Activated T-helper 1 cell treated with anti-CD3 and anti-CD28 coated beads, Interleukin-12 subunit alpha, Interleukin-12 subunit beta, Interleukin-2, Interleukin-4 antibody, amounts not matched to agents 30 ng/mL and 10 ng/mL and 1 ng/mL, durations not matched to agents 14 hours and 24 hours and 36 hours (primary cell): ENCODE data around the gene PDE4DIP. TPM values are rescaled to one million over a fixed set of nuclear protein-coding genes. Genes with fewer than 3 reads are reported as not detected.
"Not testable (repeated sequence)": the region's sequence is repeated elsewhere in the genome, so short reads cannot be mapped to it uniquely, and the experiment has no call there.

Experiments
- DNase-seq: peaks from one replicate; pipeline ENCODE4 v3.0.0; 2021; ENCODE audit warnings: low spot score
- H3K27ac Mint-ChIP-seq: one replicate; pipeline ENCODE4 v1.8.0; 2021; ENCODE audit warnings: mild to moderate bottlenecking, mixed read lengths
- H3K27me3 Mint-ChIP-seq: one replicate; pipeline ENCODE4 v1.8.0; 2022; ENCODE audit warnings: mild to moderate bottlenecking, moderate library complexity, mixed read lengths; ENCODE audit not compliant: insufficient read depth
- H3K36me3 Mint-ChIP-seq: one replicate; pipeline ENCODE4 v1.8.0; 2021; ENCODE audit warnings: low read depth, mixed read lengths
- H3K4me1 Mint-ChIP-seq: one replicate; pipeline ENCODE4 v1.8.0; 2021; ENCODE audit warnings: low read depth, mixed read lengths
- H3K4me3 Mint-ChIP-seq: one replicate; pipeline ENCODE4 v1.8.0; 2021; ENCODE audit warnings: mild to moderate bottlenecking, moderate library complexity, mixed read lengths
- H3K9me3 Mint-ChIP-seq: one replicate; pipeline ENCODE4 v1.8.0; 2021; ENCODE audit warnings: mixed read lengths
- intact Hi-C: fragments of 100-400 bp; cut with micrococcal nuclease; formaldehyde crosslinking; loops from one replicate; pipeline ENCODE4 v1.15.1; 2024
- total RNA-seq: library from RNA; stranded (reverse); gene quantifications from 2 replicates; pipeline ENCODE4 v1.2.3, GENCODE V29; 2022

PDE4DIP gene
- total RNA-seq, 1 donor from 2014 or later: 24.2 TPM

DNA sequence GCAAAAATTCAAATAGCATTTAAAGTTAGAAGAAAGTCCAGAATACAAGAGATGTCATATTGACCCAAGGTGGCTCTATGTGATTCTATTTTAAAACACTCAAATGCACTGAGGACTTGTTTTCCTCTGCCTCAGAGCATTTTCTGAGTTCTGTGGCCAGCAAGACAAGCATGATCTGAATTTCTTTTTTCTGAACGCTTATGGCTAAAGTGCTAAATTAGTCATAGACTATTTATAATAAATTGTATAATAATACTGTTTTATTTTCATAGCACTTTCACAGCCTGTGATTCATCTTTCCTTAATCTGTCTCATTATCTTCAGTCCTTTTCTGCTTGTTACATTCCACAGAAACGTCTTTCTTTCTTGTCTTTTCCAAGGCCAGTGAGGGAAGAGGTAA is 7.5 kb downstream of the PDE4DIP start:
- H3K27me3 Mint-ChIP-seq, H3K36me3 Mint-ChIP-seq, H3K9me3 Mint-ChIP-seq, intact Hi-C loops, H3K4me3 Mint-ChIP-seq, H3K4me1 Mint-ChIP-seq, H3K27ac Mint-ChIP-seq, DNase-seq: not testable (repeated sequence)

GRCh38 chr1:148853363-148853762 is 9.1 kb downstream of the PDE4DIP start:
- intact Hi-C loops, H3K9me3 Mint-ChIP-seq, H3K36me3 Mint-ChIP-seq, H3K27ac Mint-ChIP-seq, H3K4me1 Mint-ChIP-seq, DNase-seq, H3K4me3 Mint-ChIP-seq, H3K27me3 Mint-ChIP-seq: not testable (repeated sequence)

DNA sequence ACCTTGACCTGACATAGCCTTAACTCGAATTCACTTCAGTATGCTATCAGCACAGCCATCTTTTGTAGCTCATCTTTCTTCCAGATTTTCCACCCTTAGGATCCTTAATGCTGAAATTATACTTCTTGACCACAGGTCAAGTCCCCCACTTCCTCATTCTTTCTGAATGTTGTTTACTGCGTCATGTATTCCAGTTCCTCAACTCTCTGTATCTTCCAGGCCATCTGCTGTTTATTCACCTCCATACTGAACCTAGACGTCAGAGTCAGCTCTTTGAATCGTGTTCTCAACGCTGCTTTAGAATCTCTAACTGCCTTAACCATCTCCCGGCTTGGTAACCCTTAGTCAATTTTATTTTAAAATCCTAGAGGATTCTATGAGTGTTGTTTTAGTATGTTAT is 9.8 kb downstream of the PDE4DIP start:
- H3K4me1 Mint-ChIP-seq, H3K27me3 Mint-ChIP-seq, H3K9me3 Mint-ChIP-seq, H3K4me3 Mint-ChIP-seq, intact Hi-C loops, H3K36me3 Mint-ChIP-seq, H3K27ac Mint-ChIP-seq, DNase-seq: not testable (repeated sequence)

GRCh38 chr1:148855367-148855766 is 11.1 kb downstream of the PDE4DIP start:
- H3K9me3 Mint-ChIP-seq, H3K4me1 Mint-ChIP-seq, H3K36me3 Mint-ChIP-seq, H3K4me3 Mint-ChIP-seq, intact Hi-C loops, DNase-seq, H3K27ac Mint-ChIP-seq, H3K27me3 Mint-ChIP-seq: not testable (repeated sequence)

- H3K4me3 Mint-ChIP-seq, DNase-seq, H3K27ac Mint-ChIP-seq, H3K4me1 Mint-ChIP-seq, intact Hi-C loops, H3K9me3 Mint-ChIP-seq, H3K36me3 Mint-ChIP-seq, H3K27me3 Mint-ChIP-seq: not testable (repeated sequence)
Observed at GRCh38 chr1:148860049-148860448, 15.8 kb downstream of the PDE4DIP start.

DNA sequence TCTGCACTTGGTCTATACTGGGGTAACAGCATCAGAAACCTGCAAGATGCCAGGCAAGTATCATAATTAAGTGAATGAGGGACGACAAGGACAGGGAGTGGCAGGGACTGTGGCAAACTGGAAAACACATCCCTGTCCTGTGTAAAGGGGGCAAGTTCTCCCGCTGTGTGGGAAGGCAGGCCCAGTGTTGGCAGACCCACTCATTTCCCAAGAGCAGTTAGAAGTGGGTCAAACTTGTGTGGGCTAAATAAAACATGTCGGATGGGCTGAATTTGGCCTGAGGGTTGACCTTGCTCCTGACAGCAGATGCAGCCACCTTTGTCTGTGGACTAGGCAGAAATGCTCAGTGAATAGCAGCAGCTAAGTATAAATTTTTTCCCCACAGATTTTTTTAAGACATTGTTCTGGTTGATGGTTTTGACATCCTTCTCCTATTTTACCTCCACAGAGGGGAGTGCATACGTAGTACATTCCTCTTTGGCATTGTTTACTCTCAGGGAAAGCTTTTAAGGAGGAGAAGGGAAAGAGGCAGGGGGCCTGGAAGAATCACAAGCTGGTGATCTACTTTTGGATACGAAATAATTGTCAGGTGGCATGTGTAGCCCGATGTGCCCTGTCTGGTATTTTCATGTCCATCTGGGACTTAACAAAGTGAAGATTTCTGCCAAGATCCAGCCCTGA is 16.5 kb downstream of the PDE4DIP start:
- intact Hi-C loops, H3K27me3 Mint-ChIP-seq, H3K9me3 Mint-ChIP-seq, H3K4me1 Mint-ChIP-seq, H3K27ac Mint-ChIP-seq, H3K36me3 Mint-ChIP-seq, DNase-seq, H3K4me3 Mint-ChIP-seq: not testable (repeated sequence)

GRCh38 chr1:148862590-148862989 is 18.4 kb downstream of the PDE4DIP start:
- H3K4me3 Mint-ChIP-seq, H3K27ac Mint-ChIP-seq, H3K9me3 Mint-ChIP-seq, intact Hi-C loops, H3K4me1 Mint-ChIP-seq, DNase-seq, H3K27me3 Mint-ChIP-seq, H3K36me3 Mint-ChIP-seq: not testable (repeated sequence)

GRCh38 chr1:148868924-148869633 is 24.9 kb downstream of the PDE4DIP start:
- H3K4me1 Mint-ChIP-seq, H3K36me3 Mint-ChIP-seq, H3K27ac Mint-ChIP-seq: not testable (repeated sequence)

DNA sequence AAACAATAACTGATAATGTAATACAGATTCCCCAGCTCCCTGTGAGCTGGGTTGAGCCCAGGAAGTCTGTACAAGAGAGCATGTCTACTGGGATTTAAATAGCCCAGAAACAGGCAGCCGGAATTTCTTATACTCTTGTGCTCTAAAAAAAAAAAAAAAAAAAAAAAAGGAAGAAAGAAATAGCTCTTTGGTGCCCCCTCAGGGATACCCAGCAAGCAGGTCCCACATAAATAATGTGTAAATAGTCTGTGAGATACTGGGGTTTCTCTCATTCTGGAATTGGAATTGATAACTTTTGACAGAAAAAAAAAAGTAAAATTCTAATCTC is 25.4 kb downstream of the PDE4DIP start:
- intact Hi-C loops, H3K9me3 Mint-ChIP-seq: not testable (repeated sequence)

More at GRCh38 chr1:148868924-148869633, 24.9 kb downstream of the PDE4DIP start:
- H3K27me3 Mint-ChIP-seq, DNase-seq, H3K9me3 Mint-ChIP-seq, H3K4me3 Mint-ChIP-seq, intact Hi-C loops: not testable (repeated sequence)

DNA sequence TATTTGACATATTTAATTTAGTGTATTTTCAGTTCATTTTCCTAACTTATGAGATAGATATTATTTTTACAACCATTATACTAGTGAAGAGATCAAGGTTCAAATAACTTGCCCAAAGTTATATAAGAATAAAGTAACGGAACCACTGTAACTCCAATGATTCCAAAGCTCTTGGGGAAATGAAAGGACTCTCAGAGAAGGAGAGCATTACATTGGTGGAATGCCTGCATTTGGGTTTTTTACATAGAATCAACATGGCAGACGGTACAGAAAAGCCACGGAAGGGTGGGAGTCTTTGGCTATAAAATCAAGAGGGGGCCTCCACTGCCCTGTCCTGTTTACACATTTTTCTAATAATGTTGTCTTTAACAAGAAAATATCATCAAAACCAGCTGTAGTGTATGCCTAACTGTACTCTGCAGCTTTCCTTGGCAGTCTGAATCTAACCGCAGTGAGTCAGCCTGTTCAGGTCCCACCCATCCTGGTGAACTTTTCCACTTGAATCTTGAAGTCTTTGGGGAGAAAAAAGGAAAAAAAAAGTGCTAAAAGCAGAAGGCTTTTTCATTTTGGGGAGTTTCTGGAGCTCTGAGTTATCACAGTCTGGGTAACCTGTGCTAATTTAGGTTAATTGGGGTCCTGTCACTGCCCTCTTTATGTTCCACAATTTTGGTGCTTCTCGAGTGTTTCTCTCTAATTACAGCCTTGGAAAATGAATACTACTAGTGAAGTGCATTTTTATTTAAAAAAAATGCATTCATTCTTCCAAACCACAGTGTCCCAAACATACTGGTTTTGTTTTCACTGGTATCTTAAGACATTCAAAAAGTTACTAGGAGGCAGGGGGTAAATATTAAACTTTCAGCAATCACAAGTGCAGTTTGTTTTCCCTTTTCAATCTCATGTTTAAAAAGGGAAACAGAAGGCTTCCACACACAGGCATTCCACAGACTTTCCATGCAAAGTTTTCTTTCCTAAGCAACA is 30.5 kb downstream of the PDE4DIP start:
- H3K27ac Mint-ChIP-seq, intact Hi-C loops, H3K4me1 Mint-ChIP-seq, H3K4me3 Mint-ChIP-seq, H3K27me3 Mint-ChIP-seq, DNase-seq, H3K9me3 Mint-ChIP-seq, H3K36me3 Mint-ChIP-seq: not testable (repeated sequence)

More for the DNA sequence above, 25.4 kb downstream of the PDE4DIP start:
- H3K36me3 Mint-ChIP-seq, H3K4me3 Mint-ChIP-seq, H3K4me1 Mint-ChIP-seq, H3K27me3 Mint-ChIP-seq, DNase-seq, H3K27ac Mint-ChIP-seq: not testable (repeated sequence)

DNA sequence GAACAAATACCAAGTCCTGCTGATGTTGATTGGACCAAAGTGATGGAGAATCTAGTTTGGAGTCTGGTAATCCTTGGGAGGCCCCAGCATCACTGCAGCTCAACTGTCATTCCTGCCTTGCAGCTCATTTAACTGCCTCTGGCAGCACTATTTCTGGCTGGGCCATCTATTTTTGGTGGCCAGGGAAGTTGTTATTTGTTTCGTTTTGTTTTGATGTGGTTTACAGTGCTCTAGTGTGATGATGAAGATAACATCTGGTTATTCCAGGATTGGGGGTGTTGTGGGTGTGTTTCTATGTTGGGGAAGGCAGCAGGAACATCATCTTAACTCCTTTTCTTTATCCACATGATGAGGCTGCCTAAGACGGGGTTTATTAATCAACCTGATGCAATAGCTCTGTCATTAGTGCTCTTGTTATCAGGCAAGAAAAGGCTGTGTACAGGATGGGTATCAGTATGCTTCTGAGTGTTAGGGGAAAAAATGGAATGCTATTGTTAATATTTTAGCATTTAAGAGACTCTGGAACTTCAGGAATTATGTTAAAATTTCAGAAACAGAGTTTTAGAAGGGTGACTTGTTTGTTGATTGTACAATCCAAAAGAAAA is 35.7 kb downstream of the PDE4DIP start:
- DNase-seq, H3K27ac Mint-ChIP-seq, H3K36me3 Mint-ChIP-seq, H3K9me3 Mint-ChIP-seq, H3K4me1 Mint-ChIP-seq, intact Hi-C loops, H3K27me3 Mint-ChIP-seq, H3K4me3 Mint-ChIP-seq: not testable (repeated sequence)

- H3K27ac Mint-ChIP-seq, H3K27me3 Mint-ChIP-seq, H3K9me3 Mint-ChIP-seq, H3K36me3 Mint-ChIP-seq, H3K4me3 Mint-ChIP-seq, H3K4me1 Mint-ChIP-seq, intact Hi-C loops, DNase-seq: not testable (repeated sequence)
Observed at GRCh38 chr1:148881261-148881660, 37.0 kb downstream of the PDE4DIP start.

GRCh38 chr1:148885219-148885618 is 41.0 kb downstream of the PDE4DIP start:
- H3K36me3 Mint-ChIP-seq, H3K27ac Mint-ChIP-seq, intact Hi-C loops, H3K4me1 Mint-ChIP-seq, H3K27me3 Mint-ChIP-seq, H3K9me3 Mint-ChIP-seq, H3K4me3 Mint-ChIP-seq: not testable (repeated sequence)
- peak; percentile 0 for DNase-seq
